ENCODE results near the gene SELENOK. TPM values are rescaled to one million over a fixed set of nuclear protein-coding genes. Genes with fewer than 3 reads are reported as not detected.

Gene SELENOK
- total and polyA plus RNA-seq, 3 donors from 2014 or later = 49.9 to 95.9 (median 61.2) TPM

DNA sequence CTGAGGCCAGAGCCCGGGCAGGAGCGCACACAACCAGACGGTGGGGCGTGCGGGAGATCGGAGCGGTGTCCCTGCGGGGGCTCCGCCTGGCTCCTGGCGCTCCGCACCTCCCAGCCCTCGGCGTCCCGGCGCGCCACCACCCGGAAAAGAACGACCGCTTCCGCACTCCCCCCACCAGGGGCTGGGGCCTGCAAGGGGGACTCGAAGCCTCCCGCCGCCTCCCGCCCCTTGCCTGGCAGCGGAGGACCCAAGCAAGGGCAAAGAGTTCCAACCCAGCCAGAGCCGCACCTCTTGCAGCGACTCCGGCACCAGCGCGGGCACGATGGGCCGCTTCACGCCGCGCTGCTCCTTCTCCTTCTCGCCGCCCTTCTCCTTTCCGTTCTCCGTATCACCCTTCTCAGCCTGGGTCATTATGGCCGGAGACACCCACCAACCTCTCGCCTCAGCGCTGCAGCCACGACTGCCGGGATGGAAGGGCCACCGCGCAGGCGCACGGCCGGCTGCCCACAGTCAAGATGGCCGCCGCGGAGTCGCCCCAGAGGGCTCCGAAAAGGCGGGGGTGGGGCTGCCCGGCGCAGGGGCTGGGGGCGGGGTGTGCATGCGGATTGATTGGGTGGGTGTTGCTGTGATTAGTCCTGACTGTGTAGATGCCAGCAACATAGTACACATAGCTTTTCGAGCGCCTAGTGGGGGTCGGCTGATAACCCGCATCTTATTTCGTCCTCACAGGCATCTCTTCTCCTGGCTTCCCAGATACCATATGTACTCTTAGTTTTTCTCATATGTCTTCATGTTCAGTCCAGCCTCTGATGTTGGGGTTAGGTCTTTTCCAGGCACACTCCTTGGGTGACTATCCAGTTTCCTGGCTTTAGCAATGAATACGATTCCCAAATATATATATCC lies 9.7 kb downstream of the SELENOK start, which contains the start of gene ACTR8:
TSS of gene ACTR8 (minus strand) at position 462 of the 903 bp plus-strand sequence. CDS start at position 411, 51 bp downstream.
- Histone ChIP-seq H3K4me1 (peaks cover 11% of the 10 kb centered on the region), H3K4me3 (peak within 1 kb of the TSS; percentile 73 to 91), H3K36me3 (ENCODE audit: low read depth, missing control alignments) (no peaks in the 10 kb centered on the region), H3K9me3 (no peaks in the 10 kb centered on the region), H3K27ac (peak within 1 kb of the TSS; percentile 76 to 80), H3K27me3 (no peaks in the 10 kb centered on the region)
- WGBS, 2 donors = 1 to 3% methylated on average over 12 to 62 of the region's 65 CpGs
- TF ChIP-seq POLR2A (IDR thresholded peaks at IDR 0.05) = no peak
- TF ChIP-seq, protein P1, sequence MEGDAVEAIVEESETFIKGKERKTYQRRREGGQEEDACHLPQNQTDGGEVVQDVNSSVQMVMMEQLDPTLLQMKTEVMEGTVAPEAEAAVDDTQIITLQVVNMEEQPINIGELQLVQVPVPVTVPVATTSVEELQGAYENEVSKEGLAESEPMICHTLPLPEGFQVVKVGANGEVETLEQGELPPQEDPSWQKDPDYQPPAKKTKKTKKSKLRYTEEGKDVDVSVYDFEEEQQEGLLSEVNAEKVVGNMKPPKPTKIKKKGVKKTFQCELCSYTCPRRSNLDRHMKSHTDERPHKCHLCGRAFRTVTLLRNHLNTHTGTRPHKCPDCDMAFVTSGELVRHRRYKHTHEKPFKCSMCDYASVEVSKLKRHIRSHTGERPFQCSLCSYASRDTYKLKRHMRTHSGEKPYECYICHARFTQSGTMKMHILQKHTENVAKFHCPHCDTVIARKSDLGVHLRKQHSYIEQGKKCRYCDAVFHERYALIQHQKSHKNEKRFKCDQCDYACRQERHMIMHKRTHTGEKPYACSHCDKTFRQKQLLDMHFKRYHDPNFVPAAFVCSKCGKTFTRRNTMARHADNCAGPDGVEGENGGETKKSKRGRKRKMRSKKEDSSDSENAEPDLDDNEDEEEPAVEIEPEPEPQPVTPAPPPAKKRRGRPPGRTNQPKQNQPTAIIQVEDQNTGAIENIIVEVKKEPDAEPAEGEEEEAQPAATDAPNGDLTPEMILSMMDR (IDR thresholded peaks at IDR 0.05) = peak in 2 of 3 experiments; percentile 20 to 32
- peak; percentile 89 for DNase-seq
- intact Hi-C loops (cut with DNase I; ENCODE audit: low total_unique reads) = no loop called here

DNA sequence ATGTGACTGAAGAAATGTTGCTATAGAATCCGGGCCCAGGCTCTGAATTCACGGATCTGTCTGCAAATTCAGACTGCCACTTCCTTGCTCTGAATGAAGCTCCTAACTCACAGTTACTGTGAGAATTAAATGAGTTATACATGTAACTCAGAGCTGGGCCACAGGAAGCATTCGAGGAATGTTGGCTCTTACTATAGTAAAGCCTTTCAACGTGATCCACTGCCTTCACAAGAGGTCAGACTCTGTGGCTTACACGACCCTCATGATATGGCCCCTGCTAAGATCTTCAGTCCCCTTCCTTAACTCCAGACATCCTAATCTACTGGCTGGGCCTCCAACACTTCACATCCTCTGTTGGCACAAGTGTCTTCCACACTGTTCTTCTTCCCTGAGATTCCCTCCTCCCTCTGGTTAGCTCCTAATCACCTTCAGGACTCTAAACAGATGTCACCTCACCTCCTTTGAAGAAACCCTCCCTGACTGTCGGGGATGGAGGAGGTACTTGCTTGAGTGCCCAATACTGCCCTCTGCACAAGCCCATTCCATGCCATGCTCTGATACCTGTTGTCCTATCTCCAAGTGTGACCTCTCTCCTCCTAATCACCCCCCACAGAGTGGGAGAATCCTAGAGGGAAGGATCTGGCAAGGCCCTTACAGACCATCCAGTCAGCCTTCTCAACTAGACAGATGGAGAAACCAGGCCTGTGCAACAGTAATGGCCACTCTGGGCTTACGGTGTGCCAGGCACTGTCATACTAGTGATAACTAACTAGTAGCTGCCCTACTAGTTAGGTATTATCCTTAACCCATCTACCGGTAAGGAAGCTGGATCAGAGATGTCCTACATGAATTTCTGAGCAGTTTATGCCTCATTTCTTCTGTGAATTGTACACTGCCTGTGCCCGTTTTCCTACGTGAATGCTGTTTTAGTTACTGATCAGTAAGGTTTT lies 11.0 kb downstream of the SELENOK start:
- no peak for TF ChIP-seq POLR2A (IDR thresholded peaks at IDR 0.05)
- TF ChIP-seq, protein P1 (IDR thresholded peaks at IDR 0.05) = no peak
- Histone ChIP-seq H3K4me3 (peak overlapping the region; percentile 73 to 91), H3K4me1 (peaks cover 11% of the 10 kb centered on the region), H3K36me3 (ENCODE audit: low read depth, missing control alignments) (no peaks in the 10 kb centered on the region), H3K27me3 (no peaks in the 10 kb centered on the region), H3K27ac (peak overlapping the region in 1 of 2 donors; percentile 80), H3K9me3 (no peaks in the 10 kb centered on the region)
- no peak for DNase-seq
- 45 to 48% methylated on average over 10 of the region's 10 CpGs for WGBS, 2 donors
- intact Hi-C loops (cut with DNase I; ENCODE audit: low total_unique reads) = no loop called here

DNA sequence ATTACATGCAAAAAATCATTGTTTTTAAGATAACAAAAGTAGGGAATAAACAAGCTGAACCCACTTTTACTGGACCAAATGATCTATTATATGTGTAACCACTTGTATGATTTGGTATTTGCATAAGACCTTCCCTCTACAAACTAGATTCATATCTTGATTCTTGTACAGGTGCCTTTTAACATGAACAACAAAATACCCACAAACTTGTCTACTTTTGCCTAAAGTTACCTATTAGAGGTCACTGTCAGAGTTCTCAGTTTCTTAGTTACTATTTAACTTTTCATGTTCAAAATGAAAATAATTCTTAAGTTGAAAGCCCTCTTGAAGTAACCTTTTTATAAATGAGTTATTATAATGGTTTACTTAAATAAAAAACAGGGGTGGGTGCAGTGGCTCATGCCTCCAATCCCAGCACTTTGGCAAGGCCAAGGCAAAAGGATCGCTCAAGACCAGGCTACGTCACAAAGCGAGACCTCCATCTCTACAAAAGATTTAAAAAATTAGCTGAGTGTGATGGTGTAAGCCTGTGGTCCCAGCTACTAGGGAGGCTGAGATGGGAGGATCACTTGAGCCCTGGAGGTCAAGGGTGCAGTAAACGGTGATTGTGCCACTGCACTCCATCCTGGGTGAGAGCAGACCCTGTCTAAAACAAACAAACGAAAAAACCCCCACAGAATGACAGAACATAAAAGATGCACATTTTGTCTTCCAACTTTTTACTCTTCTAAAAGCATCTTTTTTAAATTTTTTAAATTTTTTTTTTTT lies 25.7 kb downstream of the SELENOK start:
- no peak for DNase-seq
- no peaks in the 10 kb centered on the region for H3K9me3 ChIP-seq
- H3K36me3 ChIP-seq (ENCODE audit: low read depth, missing control alignments) = no peaks in the 10 kb centered on the region
- no peaks in the 10 kb centered on the region for H3K4me1 ChIP-seq
- H3K27ac ChIP-seq = no peak overlapping the region
- TF ChIP-seq, protein P1 (IDR thresholded peaks at IDR 0.05) = no peak
- no peak for TF ChIP-seq POLR2A (IDR thresholded peaks at IDR 0.05)
- no peak overlapping the region for H3K4me3 ChIP-seq
- intact Hi-C loops (cut with DNase I; ENCODE audit: low total_unique reads) = no loop called here
- WGBS, 2 donors = 90 to 92% methylated on average over 5 of the region's 5 CpGs
- H3K27me3 ChIP-seq = no peaks in the 10 kb centered on the region

DNA sequence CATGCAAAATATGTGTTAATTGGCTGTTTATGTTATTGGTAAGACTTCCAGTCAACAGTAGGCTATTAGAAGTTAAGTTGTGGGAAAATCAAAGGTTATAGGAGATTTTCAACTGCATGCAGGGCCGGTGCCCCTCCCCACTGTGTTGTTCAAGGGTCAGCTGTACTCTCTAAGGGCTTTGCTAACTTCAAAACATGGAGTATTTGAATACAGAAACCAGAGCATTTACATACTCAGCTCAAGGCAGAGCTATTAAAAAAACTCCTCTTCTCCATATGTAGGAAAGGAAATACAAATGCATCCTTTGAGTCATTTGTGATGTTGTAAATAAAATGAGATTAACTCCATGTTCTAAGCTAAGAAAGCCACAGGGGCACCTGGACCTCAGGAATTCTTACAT lies 28.5 kb downstream of the SELENOK start:
- 83 to 93% methylated on average over 1 of the region's 1 CpG for WGBS, 2 donors
- H3K27me3 ChIP-seq = no peaks in the 10 kb centered on the region
- no peak for TF ChIP-seq POLR2A (IDR thresholded peaks at IDR 0.05)
- TF ChIP-seq, protein P1 (IDR thresholded peaks at IDR 0.05) = no peak
- intact Hi-C loops (cut with DNase I; ENCODE audit: low total_unique reads) = no loop called here
- no peak overlapping the region for H3K27ac ChIP-seq
- no peaks in the 10 kb centered on the region for H3K4me1 ChIP-seq
- no peak overlapping the region for H3K4me3 ChIP-seq
- H3K9me3 ChIP-seq = no peaks in the 10 kb centered on the region
- no peaks in the 10 kb centered on the region for H3K36me3 ChIP-seq (ENCODE audit: low read depth, missing control alignments)
- no peak for DNase-seq
